Ascending aorta (tissue), 2 donors: Measurements from ENCODE around the gene SRP19. TPM values are rescaled to one million over a fixed set of nuclear protein-coding genes. Genes with fewer than 3 reads are reported as not detected.

ENCODE experiments used
- DNase-seq, 2 donors: peaks; one replicate each; pipeline ENCODE4 v3.0.0-alpha.2; 2019; ENCODE audit warnings: low spot score in 2 of 2
- H3K27ac ChIP-seq, 2 donors: fragments of 200-600 bp; sonication (generic); one replicate each; pipeline ENCODE4 v1.5.1; 2016 to 2017; ENCODE audit warnings: mild to moderate bottlenecking in 1 of 2
- H3K27me3 ChIP-seq: fragments of 200-600 bp; sonication (generic); one replicate; pipeline ENCODE4 v1.5.1; 2017
- H3K36me3 ChIP-seq, 2 donors: fragments of 200-600 bp; sonication (generic); one replicate each; pipeline ENCODE4 v1.5.1; 2016
- H3K4me1 ChIP-seq, 2 donors: fragments of 200-600 bp; sonication (generic); one replicate each; pipeline ENCODE4 v1.5.1; 2016 to 2017; ENCODE audit warnings: mild to moderate bottlenecking in 1 of 2
- H3K4me3 ChIP-seq, 2 donors: fragments of 200-600 bp; sonication (generic); one replicate each; pipeline ENCODE4 v1.5.1; 2016 to 2017; ENCODE audit warnings: mild to moderate bottlenecking in 1 of 2
- H3K9me3 ChIP-seq, 2 donors: fragments of 200-600 bp; sonication (generic); one replicate each; pipeline ENCODE4 v1.5.1; 2016
- CTCF ChIP-seq, 3 experiments: fragments of 200-600 bp in 2 of 3; fragments of 450-650 bp in 1 of 3; sonication (generic) in 2 of 3; IDR thresholded peaks; one replicate each; pipeline ENCODE4 v1.5.1; 2016 to 2019; ENCODE audit warnings: antibody characterized with exemption in 3 of 3, mild to moderate bottlenecking in 1 of 3, moderate library complexity in 1 of 3
- intact Hi-C: fragments of 100-400 bp; cut with DNase I; formaldehyde crosslinking; loops from one replicate; pipeline ENCODE4 v1.15.1; 2023
- total RNA-seq: library from RNA; depleted of rRNA; stranded (reverse); fragments of >200 nt; gene quantifications from one replicate; pipeline ENCODE4 v1.1.0, GENCODE V29; 2016

SRP19 gene
- total RNA-seq, 1 donor from 2014 or later = 76.6 TPM

GRCh38 chr5:112861638-112861985 is 525 bp downstream of the SRP19 start:
- DNase-seq = no peak
- H3K27ac ChIP-seq = peak overlapping the region; percentile 77 to 87
- H3K4me1 ChIP-seq = peaks cover 0 to 14% of the 10 kb centered on the region in 2 donors
- no peak for TF ChIP-seq CTCF (IDR thresholded peaks at IDR 0.05)
- peaks cover 13 to 28% of the 10 kb centered on the region in 2 donors for H3K36me3 ChIP-seq
- H3K27me3 ChIP-seq = no peaks in the 10 kb centered on the region
- intact Hi-C loops = loop anchor here (1.0 to 10.0 kb wide), 4 partner anchors 61 to 177 kb away; partner anchors contain the start of genes DCP2 and REEP5
- H3K9me3 ChIP-seq = no peaks in the 10 kb centered on the region
- H3K4me3 ChIP-seq = peak overlapping the region; percentile 92 to 98

DNA sequence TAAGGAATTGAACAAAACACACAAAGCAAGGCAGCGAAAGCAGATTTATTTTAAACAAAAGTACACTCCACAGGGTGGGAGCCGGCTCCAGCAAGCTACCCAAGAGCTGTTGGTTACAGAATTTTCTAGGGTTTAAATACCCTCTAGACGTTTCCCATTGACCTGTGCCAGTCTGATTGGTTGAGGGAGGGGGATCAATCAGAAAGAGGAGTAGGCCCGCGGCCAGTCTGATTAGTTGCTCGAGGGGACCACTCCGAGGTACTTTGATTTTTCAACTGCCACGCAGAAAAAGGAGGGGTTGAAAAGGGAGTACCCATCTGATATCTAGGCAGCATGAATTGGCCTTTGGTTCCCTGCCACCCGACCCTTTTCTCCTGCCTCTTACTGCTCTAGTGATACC is 998 bp downstream of the SRP19 start:
- H3K4me3 ChIP-seq = peak overlapping the region; percentile 92 to 98
- no peaks in the 10 kb centered on the region for H3K9me3 ChIP-seq
- no peak for DNase-seq
- peak overlapping the region; percentile 24 to 87 for H3K27ac ChIP-seq
- H3K36me3 ChIP-seq = peaks cover 17 to 33% of the 10 kb centered on the region in 2 donors
- peaks cover 0 to 14% of the 10 kb centered on the region in 2 donors for H3K4me1 ChIP-seq
- no peak for TF ChIP-seq CTCF (IDR thresholded peaks at IDR 0.05)
- intact Hi-C loops = loop anchor here (5.0 to 10.0 kb wide), 2 partner anchors 100 to 177 kb away; no protein-coding TSS in a partner anchor
- H3K27me3 ChIP-seq = no peaks in the 10 kb centered on the region

GRCh38 chr5:112863549-112863948 is 2.5 kb downstream of the SRP19 start:
- no peaks in the 10 kb centered on the region for H3K9me3 ChIP-seq
- no peak overlapping the region for H3K27ac ChIP-seq
- H3K36me3 ChIP-seq = peaks cover 27 to 47% of the 10 kb centered on the region in 2 donors
- intact Hi-C loops = loop anchor here (5.0 to 10.0 kb wide), 2 partner anchors 99 to 179 kb away; no protein-coding TSS in a partner anchor
- H3K27me3 ChIP-seq = no peaks in the 10 kb centered on the region
- peaks cover 0 to 14% of the 10 kb centered on the region in 2 donors for H3K4me1 ChIP-seq
- H3K4me3 ChIP-seq = no peak overlapping the region
- TF ChIP-seq CTCF (IDR thresholded peaks at IDR 0.05) = no peak
- no peak for DNase-seq

DNA sequence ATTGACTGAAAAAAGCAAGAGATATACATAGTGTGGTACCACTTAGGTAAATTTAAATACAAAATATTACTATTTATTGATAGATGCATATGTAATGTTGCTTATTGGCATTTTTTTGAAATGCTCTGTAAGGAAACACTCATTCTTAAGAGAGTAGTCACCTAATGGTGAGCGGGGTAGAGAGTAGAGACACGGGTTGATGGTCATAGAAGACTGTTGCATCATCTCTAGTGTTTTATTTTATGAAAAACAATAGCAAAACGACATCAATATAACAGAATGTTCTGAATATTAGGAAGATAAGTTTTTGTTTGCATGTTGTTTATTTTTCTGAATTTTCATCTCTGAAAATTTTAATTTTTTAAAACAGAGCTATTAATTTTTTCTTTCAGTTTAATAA is 4.0 kb downstream of the SRP19 start:
- peaks cover 36 to 63% of the 10 kb centered on the region in 2 donors for H3K36me3 ChIP-seq
- no peak overlapping the region for H3K27ac ChIP-seq

DNA sequence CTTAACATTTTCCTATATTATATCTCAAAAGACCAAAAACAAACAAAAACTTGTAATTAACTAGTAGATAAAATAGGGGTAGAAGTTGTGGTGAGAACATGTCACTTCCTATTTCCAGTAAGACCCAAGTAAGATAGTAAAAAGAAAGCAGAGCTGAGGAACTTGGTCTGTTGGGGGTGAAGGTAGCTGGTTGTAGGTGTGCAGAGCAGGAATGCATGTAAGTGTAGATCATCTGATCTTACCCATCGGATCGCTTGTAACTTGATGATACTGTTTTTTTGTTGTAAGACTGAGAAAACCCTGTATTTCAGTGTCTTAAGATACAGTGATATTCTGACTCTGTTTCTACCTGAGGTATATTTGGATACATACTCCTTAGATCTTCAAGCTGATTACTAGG is 5.7 kb downstream of the SRP19 start:
- no peak for TF ChIP-seq CTCF (IDR thresholded peaks at IDR 0.05)
- Histone ChIP-seq H3K36me3 (peaks cover 36 to 71% of the 10 kb centered on the region in 2 donors), H3K4me3 (no peak overlapping the region), H3K27me3 (no peaks in the 10 kb centered on the region), H3K4me1 (peaks cover 0 to 9% of the 10 kb centered on the region in 2 donors), H3K27ac (no peak overlapping the region), H3K9me3 (no peaks in the 10 kb centered on the region)
- intact Hi-C loops = loop anchor here (10.0 kb wide), 1 partner anchor 182 kb away; no protein-coding TSS in a partner anchor
- DNase-seq = no peak

More for the DNA sequence above, 4.0 kb downstream of the SRP19 start:
- no peak overlapping the region for H3K4me3 ChIP-seq
- H3K4me1 ChIP-seq = peaks cover 0 to 14% of the 10 kb centered on the region in 2 donors
- no peaks in the 10 kb centered on the region for H3K9me3 ChIP-seq
- intact Hi-C loops = loop anchor here (10.0 kb wide), 1 partner anchor 180 kb away; no protein-coding TSS in a partner anchor
- H3K27me3 ChIP-seq = no peaks in the 10 kb centered on the region
- no peak for TF ChIP-seq CTCF (IDR thresholded peaks at IDR 0.05)
- no peak for DNase-seq
